ENCODE results near the gene NDFIP1. TPM values are rescaled to one million over a fixed set of nuclear protein-coding genes. Genes with fewer than 3 reads are reported as not detected.

NDFIP1 gene
- total RNA-seq, 1 experiment from 2014 or later: 49.3 TPM

GRCh38 chr5:142125963-142126362, 17.4 kb downstream of the NDFIP1 start:
- no peak for TF ChIP-seq CTCF (conservative IDR thresholded peaks at IDR 0.05; ENCODE audit: low read depth, low read length)
- no peak for TF ChIP-seq EZH2 (IDR thresholded peaks at IDR 0.05; ENCODE audit: borderline replicate concordance, low read depth, low read length, poor library complexity, severe bottlenecking)
- DNase-seq (ENCODE audit: low spot score): no peak
- intact Hi-C loops (cut with micrococcal nuclease; ENCODE audit: unreplicated experiment): loop anchor here (5.0 kb wide), 1 partner anchor 69 kb away; no protein-coding TSS in a partner anchor
- no TSS peak for BruUV-seq (replicated peaks)
- ChIA-PET POLR2A (ENCODE audit: low non-redundant PET) (no interaction called here), CTCF (no interaction called here)
- Histone ChIP-seq H3K4me1 (ENCODE audit: insufficient read depth, low read length, poor library complexity, severe bottlenecking) (peaks cover 14% of the 10 kb centered on the region), H3K4me3 (ENCODE audit: low read depth, low read length, poor library complexity, severe bottlenecking) (no peak overlapping the region), H3K27me3 (replicated peaks; ENCODE audit: insufficient read depth, low read depth, low read length, poor library complexity) (no peaks in the 10 kb centered on the region), H3K9me3 (ENCODE audit: low read depth, low read length, poor library complexity, severe bottlenecking) (peaks cover 3% of the 10 kb centered on the region), H3K36me3 (ENCODE audit: insufficient read depth, low read length, poor library complexity, severe bottlenecking) (no peaks in the 10 kb centered on the region), H3K27ac (ENCODE audit: low read depth, low read length, poor library complexity, severe bottlenecking) (no peak overlapping the region)

GRCh38 chr5:142128675-142129208, 20.2 kb downstream of the NDFIP1 start:
- POLR2A ChIA-PET (ENCODE audit: low non-redundant PET): no interaction called here
- Histone ChIP-seq H3K4me1 (ENCODE audit: insufficient read depth, low read length, poor library complexity, severe bottlenecking) (peaks cover 14% of the 10 kb centered on the region), H3K9me3 (ENCODE audit: low read depth, low read length, poor library complexity, severe bottlenecking) (peaks cover 3% of the 10 kb centered on the region), H3K27me3 (replicated peaks; ENCODE audit: insufficient read depth, low read depth, low read length, poor library complexity) (no peaks in the 10 kb centered on the region), H3K27ac (ENCODE audit: low read depth, low read length, poor library complexity, severe bottlenecking) (peak overlapping the region; percentile 14), H3K4me3 (ENCODE audit: low read depth, low read length, poor library complexity, severe bottlenecking) (no peak overlapping the region), H3K36me3 (ENCODE audit: insufficient read depth, low read length, poor library complexity, severe bottlenecking) (peaks cover 3% of the 10 kb centered on the region)
- CTCF ChIA-PET: interaction anchor here (0.5 kb wide), 1 partner anchor 137 kb away, joined by 3 read pairs; no protein-coding TSS in a partner anchor
- TF ChIP-seq EZH2 (IDR thresholded peaks at IDR 0.05; ENCODE audit: borderline replicate concordance, low read depth, low read length, poor library complexity, severe bottlenecking) (no peak), CTCF (conservative IDR thresholded peaks at IDR 0.05; ENCODE audit: low read depth, low read length) (no peak)
- peak; percentile 19 for DNase-seq (ENCODE audit: low spot score)
- BruUV-seq (replicated peaks): no TSS peak
- intact Hi-C loops (cut with micrococcal nuclease; ENCODE audit: unreplicated experiment): loop anchor here (5.0 kb wide), 1 partner anchor 71 kb away; no protein-coding TSS in a partner anchor

- H3K36me3 ChIP-seq (ENCODE audit: insufficient read depth, low read length, poor library complexity, severe bottlenecking): peaks cover 3% of the 10 kb centered on the region
- BruUV-seq (replicated peaks): no TSS peak
- ChIA-PET POLR2A (ENCODE audit: low non-redundant PET) (no interaction called here), CTCF (no interaction called here)
- intact Hi-C loops (cut with micrococcal nuclease; ENCODE audit: unreplicated experiment): loop anchor here (5.0 kb wide), 1 partner anchor 72 kb away; no protein-coding TSS in a partner anchor
- H3K27ac ChIP-seq (ENCODE audit: low read depth, low read length, poor library complexity, severe bottlenecking): no peak overlapping the region
- TF ChIP-seq EZH2 (IDR thresholded peaks at IDR 0.05; ENCODE audit: borderline replicate concordance, low read depth, low read length, poor library complexity, severe bottlenecking): no peak
- no peak for TF ChIP-seq CTCF (conservative IDR thresholded peaks at IDR 0.05; ENCODE audit: low read depth, low read length)
- no peak for DNase-seq (ENCODE audit: low spot score)
- H3K9me3 ChIP-seq (ENCODE audit: low read depth, low read length, poor library complexity, severe bottlenecking): peaks cover 3% of the 10 kb centered on the region
- no peaks in the 10 kb centered on the region for H3K27me3 ChIP-seq (replicated peaks; ENCODE audit: insufficient read depth, low read depth, low read length, poor library complexity)
- peaks cover 14% of the 10 kb centered on the region for H3K4me1 ChIP-seq (ENCODE audit: insufficient read depth, low read length, poor library complexity, severe bottlenecking)
- no peak overlapping the region for H3K4me3 ChIP-seq (ENCODE audit: low read depth, low read length, poor library complexity, severe bottlenecking)
Measured at GRCh38 chr5:142129446-142130066, 21.0 kb downstream of the NDFIP1 start.
